ENCODE data around the gene RCN2. TPM values are rescaled to one million over a fixed set of nuclear protein-coding genes. Genes with fewer than 3 reads are reported as not detected.

The RCN2 gene
- total RNA-seq, 1 donor: 50.3 TPM

DNA sequence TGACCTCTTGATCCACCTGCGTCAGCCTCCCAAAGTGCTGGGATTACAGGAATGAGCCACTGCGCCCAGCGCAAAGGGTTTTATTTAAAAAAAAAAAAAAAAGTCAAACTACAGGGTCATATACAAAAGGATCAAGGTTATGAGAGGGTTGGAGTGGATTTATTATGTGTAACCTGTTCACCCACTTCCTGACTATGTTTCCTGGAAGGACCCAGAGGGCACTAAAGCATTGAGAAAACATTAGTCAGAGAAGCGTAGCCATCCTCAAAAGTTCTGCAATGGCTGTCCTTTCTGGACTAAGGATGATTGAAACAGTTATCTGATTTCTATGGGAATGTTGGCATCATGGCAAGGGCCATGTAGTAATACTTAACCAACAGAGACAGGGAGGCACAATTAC lies 19.1 kb upstream of the RCN2 start:
- DNase-seq (ENCODE audit: insufficient read length, low spot score, missing footprints): no peak
- Histone ChIP-seq H3K79me2 (ENCODE audit: insufficient read depth, low read length) (no peaks in the 10 kb centered on the region), H2AFZ (ENCODE audit: low read length) (no peak overlapping the region), H3K4me2 (ENCODE audit: insufficient read depth, low read length) (no peak overlapping the region), H3K4me1 (ENCODE audit: insufficient read depth, low read length) (no peaks in the 10 kb centered on the region), H3K4me3 (ENCODE audit: insufficient read depth, low read length) (no peak overlapping the region), H3K9me3 (ENCODE audit: low read depth, low read length) (no peaks in the 10 kb centered on the region), H3K36me3 (ENCODE audit: insufficient read depth, low read length) (no peaks in the 10 kb centered on the region), H3K27me3 (ENCODE audit: insufficient read depth, low read length) (peaks cover 11% of the 10 kb centered on the region), H4K20me1 (ENCODE audit: insufficient read depth, low read length) (no peaks in the 10 kb centered on the region), H3K27ac (ENCODE audit: low read depth, low read length) (no peak overlapping the region)
- TF ChIP-seq, protein P1, sequence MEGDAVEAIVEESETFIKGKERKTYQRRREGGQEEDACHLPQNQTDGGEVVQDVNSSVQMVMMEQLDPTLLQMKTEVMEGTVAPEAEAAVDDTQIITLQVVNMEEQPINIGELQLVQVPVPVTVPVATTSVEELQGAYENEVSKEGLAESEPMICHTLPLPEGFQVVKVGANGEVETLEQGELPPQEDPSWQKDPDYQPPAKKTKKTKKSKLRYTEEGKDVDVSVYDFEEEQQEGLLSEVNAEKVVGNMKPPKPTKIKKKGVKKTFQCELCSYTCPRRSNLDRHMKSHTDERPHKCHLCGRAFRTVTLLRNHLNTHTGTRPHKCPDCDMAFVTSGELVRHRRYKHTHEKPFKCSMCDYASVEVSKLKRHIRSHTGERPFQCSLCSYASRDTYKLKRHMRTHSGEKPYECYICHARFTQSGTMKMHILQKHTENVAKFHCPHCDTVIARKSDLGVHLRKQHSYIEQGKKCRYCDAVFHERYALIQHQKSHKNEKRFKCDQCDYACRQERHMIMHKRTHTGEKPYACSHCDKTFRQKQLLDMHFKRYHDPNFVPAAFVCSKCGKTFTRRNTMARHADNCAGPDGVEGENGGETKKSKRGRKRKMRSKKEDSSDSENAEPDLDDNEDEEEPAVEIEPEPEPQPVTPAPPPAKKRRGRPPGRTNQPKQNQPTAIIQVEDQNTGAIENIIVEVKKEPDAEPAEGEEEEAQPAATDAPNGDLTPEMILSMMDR (IDR thresholded peaks at IDR 0.05; ENCODE audit: extremely low read depth, low read depth, low read length): no peak

DNA sequence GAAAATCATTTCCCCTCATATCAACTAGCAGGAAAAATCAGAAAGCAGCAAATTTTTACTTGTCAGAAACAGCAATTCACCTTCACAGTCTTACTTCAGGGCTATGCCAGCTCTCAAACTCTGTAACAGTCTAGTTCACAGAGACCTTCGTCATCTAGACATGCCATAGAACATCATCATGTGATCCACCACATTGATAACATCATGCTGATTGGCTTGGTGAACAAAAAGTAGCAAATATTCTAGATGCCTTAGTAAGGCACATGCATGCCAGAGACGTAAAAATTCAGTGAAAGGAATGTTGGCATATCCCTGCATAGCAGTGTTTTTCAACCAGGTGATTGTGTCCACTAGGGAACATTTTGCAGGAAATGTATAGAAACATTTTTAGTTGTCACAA lies 17.8 kb upstream of the RCN2 start:
- no peak overlapping the region for H3K4me2 ChIP-seq (ENCODE audit: insufficient read depth, low read length)
- H3K27me3 ChIP-seq (ENCODE audit: insufficient read depth, low read length): peaks cover 11% of the 10 kb centered on the region
- no peak overlapping the region for H3K27ac ChIP-seq (ENCODE audit: low read depth, low read length)
- H3K4me1 ChIP-seq (ENCODE audit: insufficient read depth, low read length): no peaks in the 10 kb centered on the region
- H3K4me3 ChIP-seq (ENCODE audit: insufficient read depth, low read length): no peak overlapping the region
- H3K9me3 ChIP-seq (ENCODE audit: low read depth, low read length): no peaks in the 10 kb centered on the region
- H4K20me1 ChIP-seq (ENCODE audit: insufficient read depth, low read length): no peaks in the 10 kb centered on the region
- DNase-seq (ENCODE audit: insufficient read length, low spot score, missing footprints): no peak
- TF ChIP-seq, protein P1 (IDR thresholded peaks at IDR 0.05; ENCODE audit: extremely low read depth, low read depth, low read length): no peak
- no peaks in the 10 kb centered on the region for H3K36me3 ChIP-seq (ENCODE audit: insufficient read depth, low read length)
- H3K79me2 ChIP-seq (ENCODE audit: insufficient read depth, low read length): no peaks in the 10 kb centered on the region
- H2AFZ ChIP-seq (ENCODE audit: low read length): no peak overlapping the region

DNA sequence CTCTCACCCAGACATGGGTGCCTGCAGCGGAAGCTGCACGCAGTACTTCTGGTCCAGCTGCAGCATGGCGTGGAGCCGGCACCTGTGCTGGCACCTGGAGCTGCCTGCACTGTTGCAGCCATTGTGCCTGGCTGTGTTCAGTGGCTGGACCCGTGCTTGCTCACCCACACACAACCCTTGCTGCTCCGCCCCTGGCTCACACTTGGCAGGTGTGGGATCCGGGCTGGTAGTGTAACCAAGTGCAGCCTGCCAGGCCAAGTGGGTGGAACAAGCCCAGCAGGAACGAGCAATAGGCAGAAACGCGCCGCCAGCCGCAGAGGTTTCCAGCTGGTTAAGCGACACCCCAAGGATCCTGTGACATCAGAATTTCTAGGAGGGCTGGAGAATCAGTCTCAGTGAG lies 15.2 kb upstream of the RCN2 start:
- Histone ChIP-seq H3K9me3 (ENCODE audit: low read depth, low read length) (no peaks in the 10 kb centered on the region), H3K36me3 (ENCODE audit: insufficient read depth, low read length) (no peaks in the 10 kb centered on the region), H3K4me1 (ENCODE audit: insufficient read depth, low read length) (no peaks in the 10 kb centered on the region), H4K20me1 (ENCODE audit: insufficient read depth, low read length) (no peaks in the 10 kb centered on the region), H2AFZ (ENCODE audit: low read length) (no peak overlapping the region), H3K79me2 (ENCODE audit: insufficient read depth, low read length) (no peaks in the 10 kb centered on the region), H3K27me3 (ENCODE audit: insufficient read depth, low read length) (peaks cover 19% of the 10 kb centered on the region), H3K4me3 (ENCODE audit: insufficient read depth, low read length) (no peak overlapping the region), H3K4me2 (ENCODE audit: insufficient read depth, low read length) (no peak overlapping the region), H3K27ac (ENCODE audit: low read depth, low read length) (no peak overlapping the region)
- no peak for DNase-seq (ENCODE audit: insufficient read length, low spot score, missing footprints)
- TF ChIP-seq, protein P1 (IDR thresholded peaks at IDR 0.05; ENCODE audit: extremely low read depth, low read depth, low read length): no peak

DNA sequence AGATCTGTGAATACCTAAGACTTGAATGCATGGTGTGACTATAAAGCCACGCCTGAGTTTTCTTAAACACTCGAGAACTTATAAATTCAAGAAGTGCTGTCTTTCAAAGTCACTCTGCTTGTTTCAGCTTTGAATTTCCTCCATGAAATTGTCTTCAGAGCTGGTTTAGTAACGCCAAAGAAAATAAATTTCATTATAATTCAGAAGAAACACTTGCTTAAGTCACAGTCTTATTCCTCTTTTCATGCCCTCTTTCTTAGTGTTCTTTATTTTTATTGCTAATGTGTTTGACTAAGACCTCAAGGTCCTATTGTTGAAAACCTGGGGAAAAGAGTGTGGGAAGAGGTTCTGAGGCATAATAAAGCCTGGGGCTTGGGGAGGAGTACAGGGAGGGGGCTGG lies 3.3 kb upstream of the RCN2 start:
- TF ChIP-seq, protein P1 (IDR thresholded peaks at IDR 0.05; ENCODE audit: extremely low read depth, low read depth, low read length): no peak
- Histone ChIP-seq H2AFZ (ENCODE audit: low read length) (no peak overlapping the region), H3K27ac (ENCODE audit: low read depth, low read length) (no peak overlapping the region), H3K27me3 (ENCODE audit: insufficient read depth, low read length) (peaks cover 3% of the 10 kb centered on the region), H3K36me3 (ENCODE audit: insufficient read depth, low read length) (peaks cover under 1% of the 10 kb centered on the region), H3K9me3 (ENCODE audit: low read depth, low read length) (no peaks in the 10 kb centered on the region), H4K20me1 (ENCODE audit: insufficient read depth, low read length) (no peaks in the 10 kb centered on the region), H3K79me2 (ENCODE audit: insufficient read depth, low read length) (peaks cover 15% of the 10 kb centered on the region), H3K4me3 (ENCODE audit: insufficient read depth, low read length) (no peak overlapping the region), H3K4me2 (ENCODE audit: insufficient read depth, low read length) (no peak overlapping the region), H3K4me1 (ENCODE audit: insufficient read depth, low read length) (peaks cover 10% of the 10 kb centered on the region)
- DNase-seq (ENCODE audit: insufficient read length, low spot score, missing footprints): no peak
